SHP77 (cell line): ENCODE data around the gene ANXA3.
"Not testable (repeated sequence)": the region's sequence is repeated elsewhere in the genome, so short reads cannot be mapped to it uniquely, and the experiment has no call there.

ENCODE experiments used
- DNase-seq, 2 experiments: peaks; one replicate each; lab custom pipeline; 2025; lab: John Stamatoyannopoulos, UW

Gene ANXA3

GRCh38 chr4:78571804-78572203, 20.2 kb downstream of the ANXA3 start:
- DNase-seq, result no peak

GRCh38 chr4:78578674-78579425, 27.3 kb downstream of the ANXA3 start:
- no peak for DNase-seq

GRCh38 chr4:78581618-78582017, 30.0 kb downstream of the ANXA3 start:
- DNase-seq, result no peak

GRCh38 chr4:78584863-78585547, 33.4 kb downstream of the ANXA3 start:
- no peak for DNase-seq

- no peak for DNase-seq
Observed at GRCh38 chr4:78585633-78586032, 34.1 kb downstream of the ANXA3 start.

GRCh38 chr4:78588894-78589545, 37.5 kb downstream of the ANXA3 start:
- DNase-seq, result no peak

GRCh38 chr4:78591404-78591803, 39.8 kb downstream of the ANXA3 start:
- no peak for DNase-seq

- no peak for DNase-seq
Observed at GRCh38 chr4:78592088-78592783, 40.7 kb downstream of the ANXA3 start.

GRCh38 chr4:78596111-78596742, 44.7 kb downstream of the ANXA3 start:
- DNase-seq, result no peak

GRCh38 chr4:78598431-78598830, 46.9 kb downstream of the ANXA3 start:
- DNase-seq, result not testable (repeated sequence)

GRCh38 chr4:78599147-78599546, 47.6 kb downstream of the ANXA3 start:
- no peak for DNase-seq

- no peak for DNase-seq
Observed at GRCh38 chr4:78599931-78600375, 48.4 kb downstream of the ANXA3 start.

GRCh38 chr4:78601013-78601412, 49.4 kb downstream of the ANXA3 start:
- no peak for DNase-seq

GRCh38 chr4:78602334-78602733, 50.8 kb downstream of the ANXA3 start:
- peak in 1 of 2 experiments; percentile 59 for DNase-seq

GRCh38 chr4:78603384-78603783, 51.8 kb downstream of the ANXA3 start:
- no peak for DNase-seq

GRCh38 chr4:78604988-78605387, 53.4 kb downstream of the ANXA3 start:
- DNase-seq, result no peak

- DNase-seq, result no peak
Observed at GRCh38 chr4:78606035-78606434, 54.5 kb downstream of the ANXA3 start.

GRCh38 chr4:78606530-78607095, 55.0 kb downstream of the ANXA3 start:
- no peak for DNase-seq

GRCh38 chr4:78608684-78609083, 57.1 kb downstream of the ANXA3 start:
- DNase-seq, result no peak

- no peak for DNase-seq
Observed at GRCh38 chr4:78609580-78609979, 58.0 kb downstream of the ANXA3 start.

- DNase-seq, result peak in 1 of 2 experiments; percentile 12
Observed at GRCh38 chr4:78610546-78611214, 59.1 kb downstream of the ANXA3 start.
